GM06990 (cell line): ENCODE results near the gene BRAP.

Source experiments
- DNase-seq: peaks from one replicate; pipeline ENCODE4 v3.0.0-alpha.2; 2011; ENCODE audit not compliant: insufficient read length; ENCODE audit errors: extremely low read depth
- H3K27me3 ChIP-seq: replicated peaks from 2 replicates; pipeline ENCODE4 v1.6.0; 2011; ENCODE audit warnings: low read length; ENCODE audit not compliant: control insufficient read depth, insufficient read depth
- H3K36me3 ChIP-seq: 2 replicates; pipeline ENCODE4 v1.5.1; 2011; ENCODE audit warnings: low read length; ENCODE audit not compliant: control insufficient read depth, insufficient read depth
- H3K4me3 ChIP-seq: replicated peaks from 2 replicates; pipeline ENCODE4 v1.5.1; 2011; ENCODE audit warnings: low read depth, mild to moderate bottlenecking, control low read depth, low read length
- CTCF ChIP-seq: IDR thresholded peaks from 2 replicates; pipeline ENCODE4 v1.5.1; 2011; ENCODE audit warnings: low read length, control low read depth, mild to moderate bottlenecking, inconsistent platforms; ENCODE audit not compliant: insufficient read depth, poor library complexity, severe bottlenecking

BRAP gene

GRCh38 chr12:111650912-111651311 is 34.8 kb downstream of the BRAP start:
- peaks cover 13% of the 10 kb centered on the region for H3K36me3 ChIP-seq
- no peak for DNase-seq
- H3K27me3 ChIP-seq, result no peaks in the 10 kb centered on the region
- H3K4me3 ChIP-seq, result no peak overlapping the region
- TF ChIP-seq CTCF, result no peak

GRCh38 chr12:111645433-111645832 is 40.3 kb downstream of the BRAP start:
- no peak for TF ChIP-seq CTCF
- no peak for DNase-seq
- no peak overlapping the region for H3K4me3 ChIP-seq
- H3K27me3 ChIP-seq, result no peaks in the 10 kb centered on the region
- peaks cover 20% of the 10 kb centered on the region for H3K36me3 ChIP-seq

GRCh38 chr12:111643427-111643826 is 42.3 kb downstream of the BRAP start:
- peaks cover 16% of the 10 kb centered on the region for H3K36me3 ChIP-seq

GRCh38 chr12:111642681-111643426 is 42.9 kb downstream of the BRAP start:
- H3K4me3 ChIP-seq, result no peak overlapping the region
- no peak for TF ChIP-seq CTCF
- H3K27me3 ChIP-seq, result no peaks in the 10 kb centered on the region
- peaks cover 15% of the 10 kb centered on the region for H3K36me3 ChIP-seq
- DNase-seq, result no peak

More at GRCh38 chr12:111643427-111643826, 42.3 kb downstream of the BRAP start:
- DNase-seq, result no peak
- no peak for TF ChIP-seq CTCF
- H3K4me3 ChIP-seq, result no peak overlapping the region
- no peaks in the 10 kb centered on the region for H3K27me3 ChIP-seq

- no peak for DNase-seq
- Histone ChIP-seq H3K36me3 (peaks cover 10% of the 10 kb centered on the region), H3K27me3 (no peaks in the 10 kb centered on the region), H3K4me3 (no peak overlapping the region)
- no peak for TF ChIP-seq CTCF
Observed at GRCh38 chr12:111640506-111640905, 45.2 kb downstream of the BRAP start.
